Smooth muscle cell (in vitro differentiated cells): ENCODE data around the gene NMRK2. TPM values are rescaled to one million over a fixed set of nuclear protein-coding genes. Genes with fewer than 3 reads are reported as not detected.

Source experiments
- DNase-seq: peaks from one replicate; lab custom pipeline; 2025; ENCODE audit not compliant: unreplicated experiment; lab: John Stamatoyannopoulos, UW
- H2AFZ ChIP-seq: fragments of 200-600 bp; sonication (generic); 2 replicates; pipeline ENCODE4 v1.6.0; 2016; ENCODE audit warnings: antibody characterized with exemption, low read depth, mild to moderate bottlenecking
- H3F3A ChIP-seq: fragments of 200-600 bp; sonication (generic); 2 replicates; pipeline ENCODE4 v1.6.0; 2017; ENCODE audit warnings: antibody characterized with exemption, low read depth
- H3K27ac ChIP-seq: fragments of 200-600 bp; sonication (generic); 2 replicates; pipeline ENCODE4 v1.5.1; 2016; ENCODE audit warnings: low read depth, mild to moderate bottlenecking
- H3K27me3 ChIP-seq: fragments of 200-600 bp; sonication (generic); 2 replicates; pipeline ENCODE4 v1.6.1; 2016; ENCODE audit warnings: low read depth, mild to moderate bottlenecking
- H3K36me3 ChIP-seq: fragments of 200-600 bp; sonication (generic); 2 replicates; pipeline ENCODE4 v1.5.1; 2016; ENCODE audit warnings: low read depth
- H3K4me1 ChIP-seq: fragments of 200-600 bp; sonication (generic); 2 replicates; pipeline ENCODE4 v1.5.1; 2016; ENCODE audit warnings: low read depth
- H3K4me2 ChIP-seq: fragments of 200-600 bp; sonication (generic); 2 replicates; pipeline ENCODE4 v1.6.0; 2016; ENCODE audit warnings: mild to moderate bottlenecking
- H3K4me3 ChIP-seq: fragments of 200-600 bp; sonication (generic); 2 replicates; pipeline ENCODE4 v1.5.1; 2016; ENCODE audit warnings: mild to moderate bottlenecking
- H3K79me2 ChIP-seq: fragments of 200-600 bp; sonication (generic); 2 replicates; pipeline ENCODE4 v1.6.0; 2016; ENCODE audit warnings: low read depth, mild to moderate bottlenecking
- H3K9ac ChIP-seq: fragments of 200-600 bp; sonication (generic); 2 replicates; pipeline ENCODE4 v1.6.0; 2016; ENCODE audit warnings: low read depth
- H3K9me3 ChIP-seq: fragments of 200-600 bp; sonication (generic); replicated peaks from 2 replicates; pipeline ENCODE4 v1.5.1; 2016; ENCODE audit warnings: low read depth
- H4K20me1 ChIP-seq: fragments of 200-600 bp; sonication (generic); 2 replicates; pipeline ENCODE4 v1.6.0; 2016; ENCODE audit warnings: low read depth
- CTCF ChIP-seq: fragments of 200-600 bp; sonication (generic); IDR thresholded peaks from 2 replicates; pipeline ENCODE4 v1.5.1; 2017; ENCODE audit warnings: borderline replicate concordance, mild to moderate bottlenecking, antibody characterized with exemption; ENCODE audit not compliant: insufficient read depth, poor library complexity, severe bottlenecking
- WGBS: methylation state at CpG from one replicate; pipeline ENCODE4 v1.1.7; 2016; ENCODE audit warnings: low lambda C conversion rate; 5-methylcytosine and 5-hydroxymethylcytosine counted together
- polyA plus RNA-seq: library from polyadenylated mRNA; unstranded; fragments of >200 nt; fragmentation: Nextera tagmentation; extraction: Ambion mirVana; gene quantifications from 2 replicates; pipeline ENCODE4 v1.2.1, GENCODE V29; 2016
- total RNA-seq: library from RNA; depleted of rRNA; stranded (reverse); fragments of >200 nt; gene quantifications from 2 replicates; pipeline ENCODE4 v1.2.3, GENCODE V29; 2014

NMRK2 gene
- total and polyA plus RNA-seq, 2 experiments from 2014 or later = not detected

- Histone ChIP-seq H3K4me1 (no peaks in the 10 kb centered on the region), H3K9me3 (no peaks in the 10 kb centered on the region), H3K4me2 (no peak overlapping the region), H2AFZ (no peak overlapping the region), H3K9ac (no peak overlapping the region), H3K4me3 (no peak overlapping the region), H3K27me3 (no peaks in the 10 kb centered on the region), H3F3A (no peaks in the 10 kb centered on the region), H4K20me1 (no peaks in the 10 kb centered on the region), H3K79me2 (no peaks in the 10 kb centered on the region), H3K27ac (no peak overlapping the region), H3K36me3 (no peaks in the 10 kb centered on the region)
- no peak for DNase-seq
- 91% methylated on average over 13 of the region's 14 CpGs for WGBS
- no peak for TF ChIP-seq CTCF
Measured at GRCh38 chr19:3908266-3909054, 24.4 kb upstream of the NMRK2 start.

- H3K4me1 ChIP-seq = no peaks in the 10 kb centered on the region
- no peak overlapping the region for H3K4me3 ChIP-seq
- no peaks in the 10 kb centered on the region for H3K36me3 ChIP-seq
- H3K27ac ChIP-seq = no peak overlapping the region
- H3F3A ChIP-seq = no peaks in the 10 kb centered on the region
- H4K20me1 ChIP-seq = no peaks in the 10 kb centered on the region
- no peaks in the 10 kb centered on the region for H3K9me3 ChIP-seq
- 100% methylated on average over 1 of the region's 1 CpG for WGBS
- no peak for TF ChIP-seq CTCF
- DNase-seq = no peak
- H3K9ac ChIP-seq = no peak overlapping the region
- no peaks in the 10 kb centered on the region for H3K79me2 ChIP-seq
- no peak overlapping the region for H2AFZ ChIP-seq
- H3K4me2 ChIP-seq = no peak overlapping the region
- no peaks in the 10 kb centered on the region for H3K27me3 ChIP-seq
Measured at GRCh38 chr19:3910105-3910504, 22.8 kb upstream of the NMRK2 start.

GRCh38 chr19:3914199-3914598 is 18.7 kb upstream of the NMRK2 start:
- H3K27me3 ChIP-seq = no peaks in the 10 kb centered on the region
- no peaks in the 10 kb centered on the region for H3K79me2 ChIP-seq
- H3K36me3 ChIP-seq = no peaks in the 10 kb centered on the region
- no peak overlapping the region for H3K4me2 ChIP-seq
- H4K20me1 ChIP-seq = no peaks in the 10 kb centered on the region
- no peaks in the 10 kb centered on the region for H3F3A ChIP-seq
- TF ChIP-seq CTCF = no peak
- no peak overlapping the region for H2AFZ ChIP-seq
- H3K27ac ChIP-seq = no peak overlapping the region
- no peaks in the 10 kb centered on the region for H3K4me1 ChIP-seq
- H3K4me3 ChIP-seq = no peak overlapping the region
- 82% methylated on average over 9 of the region's 9 CpGs for WGBS
- no peak for DNase-seq
- no peak overlapping the region for H3K9ac ChIP-seq
- no peaks in the 10 kb centered on the region for H3K9me3 ChIP-seq

DNA sequence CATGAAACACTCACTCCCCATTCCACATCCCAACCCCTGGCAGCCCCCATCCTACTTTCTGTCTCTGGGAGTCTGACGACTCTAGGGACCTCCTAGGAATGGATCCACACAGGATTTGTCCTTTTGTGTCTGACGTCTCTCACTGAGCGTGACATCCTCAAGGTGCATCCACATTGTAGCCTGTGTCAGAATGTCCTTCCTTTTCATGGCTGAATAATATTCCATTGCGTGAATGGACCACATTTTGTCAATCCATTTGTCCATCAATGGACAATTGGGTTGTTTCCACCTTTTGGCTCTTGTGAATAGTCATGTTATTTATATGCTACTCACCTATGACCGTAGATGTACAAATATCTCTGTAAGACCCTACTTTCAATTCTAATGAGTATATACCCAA is 16.8 kb upstream of the NMRK2 start:
- no peaks in the 10 kb centered on the region for H3K9me3 ChIP-seq
- H3K9ac ChIP-seq = no peak overlapping the region
- no peaks in the 10 kb centered on the region for H3K79me2 ChIP-seq
- no peak overlapping the region for H3K4me2 ChIP-seq
- 100% methylated on average over 5 of the region's 5 CpGs for WGBS
- no peak overlapping the region for H2AFZ ChIP-seq
- no peaks in the 10 kb centered on the region for H3F3A ChIP-seq
- no peak for TF ChIP-seq CTCF
- no peak for DNase-seq
- no peaks in the 10 kb centered on the region for H3K36me3 ChIP-seq
- H3K27me3 ChIP-seq = no peaks in the 10 kb centered on the region
- H4K20me1 ChIP-seq = no peaks in the 10 kb centered on the region
- no peak overlapping the region for H3K4me3 ChIP-seq
- no peak overlapping the region for H3K27ac ChIP-seq
- H3K4me1 ChIP-seq = no peaks in the 10 kb centered on the region
